Middle frontal gyrus (tissue), 1 donor: ENCODE results near the gene ENGASE.

Experiments
- DNase-seq: peaks from one replicate; pipeline ENCODE4 v3.0.0-alpha.2; 2015; ENCODE audit warnings: low spot score; ENCODE audit errors: extremely low spot score

ENGASE gene

GRCh38 chr17:79135011-79135410 lies 60.4 kb downstream of the ENGASE start:
- DNase-seq = no peak

GRCh38 chr17:79135628-79136405 lies 61.2 kb downstream of the ENGASE start:
- DNase-seq = no peak
